ENCODE measurements around the gene CREB3L1.
"Not testable (repeated sequence)": the region's sequence is repeated elsewhere in the genome, so short reads cannot be mapped to it uniquely, and the experiment has no call there.

Gene CREB3L1

GRCh38 chr11:46249103-46249937 is 28.1 kb upstream of the CREB3L1 start:
- DNase-seq = no peak

DNA sequence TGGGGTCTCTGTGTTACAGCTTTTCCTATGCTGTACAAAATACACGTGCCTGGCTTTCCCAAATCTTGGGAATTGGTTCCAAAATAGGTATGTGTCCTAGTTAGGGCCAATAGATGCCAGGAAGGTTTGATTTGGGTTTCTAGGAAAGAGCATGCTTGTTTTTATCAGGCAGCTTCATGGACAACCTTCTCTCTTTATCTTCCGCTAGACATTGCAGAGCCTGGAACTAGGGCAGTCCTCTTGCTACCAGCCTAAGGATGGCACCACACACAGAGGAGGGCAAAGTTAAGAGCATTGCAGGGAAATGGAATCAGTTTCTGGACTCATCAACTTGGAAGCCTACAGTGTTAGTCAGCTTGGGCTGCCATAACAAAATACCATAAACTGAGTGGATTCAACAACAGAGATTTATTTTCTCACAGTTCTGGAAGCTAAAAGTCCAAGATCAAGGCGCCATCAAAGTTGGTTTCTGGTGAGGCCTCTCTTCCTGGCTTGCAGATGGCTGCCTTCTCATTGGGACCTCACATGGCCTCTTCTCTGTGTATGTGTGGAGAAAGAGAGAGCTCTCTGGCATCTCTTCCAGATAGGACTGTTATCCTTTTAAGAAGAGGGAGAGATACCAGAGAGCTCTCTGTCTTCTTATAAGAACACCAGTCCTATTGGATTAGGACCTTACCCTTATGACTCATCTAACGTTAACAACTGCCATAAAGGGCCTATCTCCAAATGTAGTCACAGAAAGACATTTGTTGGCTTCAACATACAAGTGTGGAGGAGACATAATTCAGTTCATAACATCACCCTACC is 27.3 kb upstream of the CREB3L1 start:
- DNase-seq = no peak

DNA sequence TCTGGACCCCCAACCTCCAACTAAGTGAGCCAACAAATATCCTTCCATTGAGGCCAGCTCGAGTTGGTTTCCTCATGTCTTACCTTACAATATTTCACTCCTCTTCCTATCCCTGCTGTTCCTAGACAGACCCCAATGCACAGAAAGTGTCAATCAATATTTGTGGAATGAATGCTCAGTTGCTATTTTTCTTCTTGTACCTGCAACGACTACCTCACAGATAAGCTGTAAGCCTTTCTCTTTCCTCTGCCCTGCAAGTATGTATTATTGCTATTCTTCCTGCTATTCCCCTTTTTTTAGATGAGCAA is 26.8 kb upstream of the CREB3L1 start:
- DNase-seq = no peak

- DNase-seq = no peak
Observed at GRCh38 chr11:46251954-46252353, 25.5 kb upstream of the CREB3L1 start.

GRCh38 chr11:46252373-46252914 is 25.0 kb upstream of the CREB3L1 start:
- no peak for DNase-seq

DNA sequence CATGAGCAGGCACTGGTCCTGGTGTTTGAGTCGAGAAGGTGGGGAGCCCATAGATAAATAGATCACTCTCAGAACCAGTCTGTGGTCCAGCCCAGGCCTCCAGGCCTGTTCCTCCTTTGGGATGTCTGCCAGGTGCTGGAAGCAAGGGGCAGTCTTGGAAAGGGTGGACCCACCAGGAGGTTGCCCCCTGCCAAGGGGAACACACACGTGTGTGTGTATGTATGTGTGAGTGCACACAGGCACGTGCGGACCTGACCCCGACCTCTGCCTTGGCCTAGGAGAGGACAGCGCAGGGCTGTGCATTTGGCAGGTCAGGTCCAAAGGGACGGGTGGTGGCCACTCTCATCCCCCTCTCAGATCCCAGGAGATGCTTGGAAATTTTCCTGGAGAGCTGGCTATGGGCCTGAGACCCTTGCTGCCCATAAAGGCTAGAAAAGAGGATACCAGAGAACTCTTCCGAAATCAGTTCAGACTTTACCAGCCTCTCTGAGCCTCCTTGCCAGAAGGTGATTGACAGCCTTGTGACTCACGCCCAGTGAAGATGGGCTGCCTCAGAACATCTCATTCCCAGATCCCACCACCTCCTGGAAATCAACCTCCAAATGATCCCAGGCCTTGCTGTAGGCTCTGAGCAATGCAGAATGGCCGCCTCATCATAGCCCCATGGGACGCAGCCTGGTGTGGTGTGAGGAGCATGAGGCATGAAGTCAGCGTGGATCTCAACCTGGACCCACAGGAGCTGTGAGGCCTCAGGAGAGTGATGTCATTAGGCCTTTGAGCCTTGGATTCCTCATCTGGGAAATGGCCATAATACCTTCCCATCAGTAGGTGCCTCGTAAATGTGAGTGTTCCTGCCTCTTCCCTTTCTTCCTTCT is 24.0 kb upstream of the CREB3L1 start:
- no peak for DNase-seq

- DNase-seq = no peak
Observed at GRCh38 chr11:46254133-46254491, 23.4 kb upstream of the CREB3L1 start.

DNA sequence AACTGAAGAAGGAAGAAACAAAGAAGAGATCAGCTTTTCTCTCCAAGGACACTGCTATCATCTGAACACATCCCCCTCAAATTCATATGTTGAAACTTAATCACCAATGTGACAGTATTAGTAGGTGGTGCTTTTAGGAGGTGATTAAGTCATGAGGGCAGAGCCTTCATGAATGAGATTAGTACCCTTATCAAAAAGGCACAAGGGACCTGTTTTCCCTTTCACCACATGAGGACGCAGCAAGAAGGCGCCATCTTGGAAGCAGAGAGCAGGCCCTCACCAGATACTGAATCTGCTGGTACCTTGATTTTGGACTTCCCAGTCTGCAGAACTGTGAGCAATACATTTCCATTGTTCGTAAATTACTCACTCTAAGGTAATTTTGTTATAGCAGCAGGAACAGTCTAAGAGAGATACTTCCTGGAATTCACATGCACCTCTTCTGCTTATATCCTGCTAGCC is 20.9 kb upstream of the CREB3L1 start:
- DNase-seq = no peak

DNA sequence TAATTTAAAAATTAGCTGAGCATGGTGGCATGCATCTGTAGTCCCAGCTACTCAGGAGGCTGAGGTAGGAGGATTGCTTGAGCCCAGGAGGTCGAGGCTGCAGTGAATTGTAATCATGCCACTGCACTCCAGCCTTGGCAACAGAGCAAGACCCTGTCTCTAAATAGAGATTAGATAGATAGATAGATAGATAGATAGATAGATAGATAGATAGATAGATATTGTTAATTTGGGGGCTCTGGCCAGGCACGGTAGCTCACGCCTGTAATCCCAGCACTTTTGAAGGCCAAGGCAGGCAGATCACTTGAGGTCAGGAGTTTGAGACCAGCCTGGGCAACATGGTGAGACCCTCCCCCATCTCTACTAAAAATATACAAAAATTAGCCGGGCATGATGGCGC is 18.1 kb upstream of the CREB3L1 start:
- not testable (repeated sequence) for DNase-seq

GRCh38 chr11:46259971-46260560 is 17.4 kb upstream of the CREB3L1 start:
- DNase-seq = no peak

GRCh38 chr11:46263120-46263519 is 14.3 kb upstream of the CREB3L1 start:
- DNase-seq = no peak

- no peak for DNase-seq
Observed at GRCh38 chr11:46264030-46264429, 13.4 kb upstream of the CREB3L1 start.

DNA sequence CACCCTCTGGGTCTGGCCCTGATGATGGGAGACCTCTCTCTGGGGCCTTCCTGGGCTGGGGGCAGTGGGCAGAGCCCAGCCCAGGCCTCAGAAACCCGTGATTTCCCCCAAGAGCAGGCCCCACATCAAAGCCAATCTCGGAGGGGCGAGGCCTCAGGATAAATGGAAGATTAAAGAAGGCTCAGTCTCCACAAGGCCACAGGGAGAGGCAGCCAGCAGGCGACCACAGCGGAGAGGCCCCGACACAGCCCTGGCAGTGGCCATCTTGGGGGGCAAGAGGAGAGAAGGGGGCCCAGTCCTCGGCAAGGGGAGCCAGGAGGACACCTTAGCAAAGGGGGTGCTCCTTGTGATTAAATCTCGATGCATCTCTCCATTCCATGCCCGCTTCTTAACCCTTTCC is 12.5 kb upstream of the CREB3L1 start:
- no peak for DNase-seq

GRCh38 chr11:46265764-46266163 is 11.7 kb upstream of the CREB3L1 start:
- no peak for DNase-seq

DNA sequence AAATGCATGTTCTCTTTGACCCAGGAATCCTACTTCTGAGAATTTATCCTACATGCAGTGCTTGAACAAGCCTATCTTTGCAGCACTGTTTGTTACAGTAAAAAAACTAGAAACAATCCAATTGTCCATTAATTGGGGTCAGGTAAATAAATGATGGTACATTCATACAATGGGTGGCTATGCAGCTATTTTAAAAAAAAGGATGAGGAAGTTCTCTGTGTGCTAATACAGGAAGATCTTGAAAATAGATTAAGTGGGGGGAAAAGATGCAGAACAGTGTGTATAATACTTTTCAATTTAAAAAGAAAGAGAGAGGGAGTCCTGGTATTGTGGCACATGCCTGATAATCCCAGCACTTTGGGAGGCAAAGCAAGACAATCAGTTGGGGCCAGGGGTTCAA is 9.5 kb upstream of the CREB3L1 start:
- DNase-seq = no peak

DNA sequence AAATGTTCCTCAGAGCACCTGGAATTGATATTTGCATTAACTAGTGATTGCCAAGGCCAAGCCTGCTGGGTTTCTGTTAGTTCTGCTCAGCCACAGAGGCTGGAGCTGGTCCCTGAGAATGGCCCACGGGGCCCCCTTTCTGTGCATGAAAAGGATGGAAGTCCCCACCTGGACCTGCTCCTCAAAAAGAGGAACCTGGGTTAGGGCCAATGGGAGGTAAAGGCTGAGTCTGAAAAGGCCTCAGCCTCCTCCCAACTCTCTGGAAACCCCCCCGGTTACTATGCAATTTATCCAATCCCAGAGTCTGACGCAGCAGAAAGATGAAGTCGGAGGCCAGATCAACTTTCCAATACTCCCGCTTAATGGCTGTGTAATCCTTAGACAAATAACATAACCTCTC is 6.8 kb upstream of the CREB3L1 start:
- no peak for DNase-seq

- DNase-seq = no peak
Observed at GRCh38 chr11:46271407-46271806, 6.1 kb upstream of the CREB3L1 start.

- DNase-seq = no peak
Observed at GRCh38 chr11:46271875-46272815, 5.3 kb upstream of the CREB3L1 start.

DNA sequence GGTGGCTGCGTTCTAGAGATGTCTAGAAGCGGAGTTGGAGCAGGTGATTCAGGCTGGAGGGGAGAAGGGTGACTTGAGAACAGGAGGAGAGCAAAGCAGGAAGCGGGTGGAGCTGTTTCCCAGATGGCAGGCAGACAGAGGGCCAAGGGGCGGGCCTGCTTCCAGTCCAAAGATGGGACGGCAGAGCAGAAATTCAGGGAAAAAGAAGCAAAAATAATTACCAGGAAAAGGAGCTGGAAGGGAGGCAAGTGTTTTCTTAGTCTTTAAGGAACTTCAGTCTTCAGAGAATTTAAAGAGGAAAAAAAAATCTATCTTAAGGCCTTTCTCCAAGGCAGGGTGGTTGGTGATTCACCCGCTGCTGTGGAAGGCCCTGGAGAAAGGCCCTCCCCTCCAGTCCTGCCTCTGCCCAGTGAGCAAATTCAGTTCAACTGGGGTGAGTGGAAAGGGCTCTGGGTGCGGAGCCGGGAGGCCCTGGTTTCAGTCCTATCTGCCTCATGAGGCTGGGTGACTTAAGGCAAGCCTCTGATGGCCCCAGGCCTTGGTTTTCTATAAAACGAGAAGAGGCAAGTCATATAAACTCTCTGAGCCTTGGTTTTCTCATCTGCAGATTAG is 4.5 kb upstream of the CREB3L1 start:
- DNase-seq = no peak

GRCh38 chr11:46273511-46274205 is 3.8 kb upstream of the CREB3L1 start:
- DNase-seq = no peak
